Small intestine (tissue), 7 donors: ENCODE results near the gene OR2H1. TPM values are rescaled to one million over a fixed set of nuclear protein-coding genes. Genes with fewer than 3 reads are reported as not detected.
A peak's percentile ranks its signal among the peaks of the same experiment; 100 is the strongest.
"Not testable (repeated sequence)": the region's sequence is repeated elsewhere in the genome, so short reads cannot be mapped to it uniquely, and the experiment has no call there.

ENCODE experiments used
- DNase-seq, 2 donors: peaks; one replicate each; pipeline versions ENCODE4 v3.0.0 to v3.0.0-alpha.2; 2013
- FAIRE-seq: peaks from 2 replicates; lab custom pipeline; 2012; peaks lifted over from hg19 to GRCh38; lab: Jason Lieb, UNC
- H3K27ac ChIP-seq, 3 donors: one replicate each; pipeline ENCODE4 v1.5.1; 2013; ENCODE audit warnings: low read length in 2 of 3, mild to moderate bottlenecking in 2 of 3, control low read depth in 1 of 3, inconsistent platforms in 1 of 3, low read depth in 1 of 3, moderate library complexity in 1 of 3
- H3K27me3 ChIP-seq, 3 donors: one replicate each; pipeline ENCODE4 v1.6.1; 2013; ENCODE audit warnings: low read length in 3 of 3, inconsistent platforms in 1 of 3; ENCODE audit not compliant: control insufficient read depth in 3 of 3, insufficient read depth in 3 of 3
- H3K36me3 ChIP-seq, 3 donors: one replicate each; pipeline ENCODE4 v1.6.1; 2013; ENCODE audit warnings: low read length in 3 of 3, inconsistent platforms in 1 of 3, low read depth in 1 of 3, mild to moderate bottlenecking in 1 of 3, moderate library complexity in 1 of 3; ENCODE audit not compliant: control insufficient read depth in 3 of 3, insufficient read depth in 2 of 3
- H3K4me1 ChIP-seq, 3 donors: one replicate each; pipeline ENCODE4 v1.6.1; 2013; ENCODE audit warnings: low read length in 2 of 3, inconsistent platforms in 1 of 3, low read depth in 1 of 3, mild to moderate bottlenecking in 1 of 3, moderate library complexity in 1 of 3; ENCODE audit not compliant: control insufficient read depth in 3 of 3, insufficient read depth in 2 of 3
- H3K4me3 ChIP-seq, 3 donors: one replicate each; pipeline ENCODE4 v1.5.1; 2013; ENCODE audit warnings: low read length in 3 of 3, control low read depth in 1 of 3, inconsistent platforms in 1 of 3, low read depth in 1 of 3, mild to moderate bottlenecking in 1 of 3, moderate library complexity in 1 of 3
- H3K9me3 ChIP-seq, 2 donors: one replicate each; pipeline ENCODE4 v1.6.1; 2013; ENCODE audit warnings: low read depth in 1 of 2, low read length in 1 of 2; ENCODE audit not compliant: control insufficient read depth in 2 of 2, insufficient read depth in 1 of 2
- WGBS, 3 donors: extraction: QIAGEN DNeasy Blood & Tissue Kit; methylation state at CpG; one replicate each; pipeline ENCODE4 v1.1.7; 2013; 5-methylcytosine and 5-hydroxymethylcytosine counted together
- polyA plus RNA-seq, 4 donors: library from polyadenylated mRNA; stranded (reverse) in 3 of 4; unstranded in 1 of 4; fragments of 200-250 nt in 3 of 4; fragments of 120-200 nt in 1 of 4; gene quantifications; one replicate each; pipeline versions ENCODE4 v1.2.1 to v1.2.3, GENCODE V29; 2013
- donor health status: healthy with polysubstance abuse.
- donor health status: control.
- donor health status: control.
- donor health status: Bipolar disorder and iron deficiency.
- donor health status: healthy.

Gene OR2H1
- polyA plus RNA-seq, 4 donors, result not detected

- Histone ChIP-seq H3K36me3 (no peaks in the 10 kb centered on the region), H3K4me1 (no peaks in the 10 kb centered on the region), H3K27me3 (peaks cover 0 to 6% (median 0%) of the 10 kb centered on the region in 3 donors), H3K27ac (no peak overlapping the region), H3K9me3 (no peaks in the 10 kb centered on the region), H3K4me3 (no peak overlapping the region)
- FAIRE-seq (no peak), DNase-seq (no peak)
- WGBS, 3 donors, result 80 to 83% (median 81%) methylated on average over 1 of the region's 1 CpG
These were observed 14.2 kb upstream of the OR2H1 start for GRCh38 chr6:29442719-29443118.

DNA sequence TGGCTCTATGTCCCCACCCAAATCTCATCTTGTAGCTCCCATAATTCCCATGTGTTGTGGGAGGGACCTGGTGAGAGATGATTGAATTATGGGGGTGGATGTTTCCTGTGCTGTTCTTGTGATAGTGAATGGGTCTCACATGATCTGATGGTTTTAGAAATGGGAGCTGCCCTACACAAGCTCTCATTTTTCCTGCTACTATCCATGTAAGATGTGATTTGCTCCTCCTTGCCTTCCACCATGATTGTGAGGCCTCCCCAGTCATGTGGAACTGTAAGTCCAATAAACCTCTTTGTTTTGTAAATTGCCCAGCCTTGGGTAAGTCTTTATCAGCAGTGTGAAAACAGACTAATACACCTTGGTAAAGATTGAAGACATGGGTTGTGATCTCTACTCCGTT, 12.9 kb upstream of the OR2H1 start:
- DNase-seq, H3K4me3 ChIP-seq, H3K27ac ChIP-seq, FAIRE-seq, H3K9me3 ChIP-seq, H3K27me3 ChIP-seq, H3K36me3 ChIP-seq, H3K4me1 ChIP-seq: not testable (repeated sequence)
- WGBS, 3 donors, result 43 to 70% (median 66%) methylated on average over 1 of the region's 1 CpG

- Histone ChIP-seq H3K9me3 (no peaks in the 10 kb centered on the region), H3K4me3 (no peak overlapping the region), H3K36me3 (no peaks in the 10 kb centered on the region), H3K27ac (no peak overlapping the region), H3K27me3 (peaks cover 0 to 4% (median 0%) of the 10 kb centered on the region in 3 donors), H3K4me1 (no peaks in the 10 kb centered on the region)
- no peak for FAIRE-seq
- 80 to 100% (median 88%) methylated on average over 1 of the region's 1 CpG for WGBS, 3 donors
- no peak for DNase-seq
These were observed 9.3 kb upstream of the OR2H1 start for GRCh38 chr6:29447670-29448069.

DNA sequence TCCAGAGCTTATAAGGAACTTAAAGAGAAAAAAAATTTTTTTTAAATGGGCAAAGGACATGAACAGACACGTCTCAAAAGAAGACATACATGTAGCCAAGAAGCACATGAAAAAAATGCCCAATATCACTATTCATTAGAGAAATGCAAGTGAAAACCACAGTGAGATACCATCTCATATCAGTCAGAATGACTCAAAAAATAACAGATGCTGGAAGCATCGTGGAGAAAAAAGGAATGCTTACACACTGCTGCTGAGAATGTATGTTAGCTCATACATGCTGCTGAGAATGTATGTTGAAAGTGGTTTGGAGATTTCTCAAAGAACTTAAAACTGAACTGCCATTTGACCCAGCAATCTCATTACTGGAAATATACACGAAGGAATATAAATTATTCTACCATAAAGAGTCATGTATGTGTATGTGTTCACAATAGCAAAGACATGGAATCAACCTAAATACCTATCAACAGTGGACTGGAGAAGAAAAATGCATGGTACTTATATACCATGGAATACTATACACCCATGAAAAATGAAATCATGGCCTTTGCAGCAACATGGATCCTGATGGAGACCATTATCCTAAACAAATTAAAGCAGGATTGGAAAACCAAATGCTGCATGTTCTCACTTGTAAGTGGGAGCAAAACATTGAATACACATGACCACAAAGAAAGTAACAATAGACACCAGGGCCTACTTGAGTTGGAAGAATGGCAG, 5.3 kb upstream of the OR2H1 start:
- WGBS, 3 donors, result 64 to 70% (median 69%) methylated on average over 3 of the region's 3 CpGs

DNA sequence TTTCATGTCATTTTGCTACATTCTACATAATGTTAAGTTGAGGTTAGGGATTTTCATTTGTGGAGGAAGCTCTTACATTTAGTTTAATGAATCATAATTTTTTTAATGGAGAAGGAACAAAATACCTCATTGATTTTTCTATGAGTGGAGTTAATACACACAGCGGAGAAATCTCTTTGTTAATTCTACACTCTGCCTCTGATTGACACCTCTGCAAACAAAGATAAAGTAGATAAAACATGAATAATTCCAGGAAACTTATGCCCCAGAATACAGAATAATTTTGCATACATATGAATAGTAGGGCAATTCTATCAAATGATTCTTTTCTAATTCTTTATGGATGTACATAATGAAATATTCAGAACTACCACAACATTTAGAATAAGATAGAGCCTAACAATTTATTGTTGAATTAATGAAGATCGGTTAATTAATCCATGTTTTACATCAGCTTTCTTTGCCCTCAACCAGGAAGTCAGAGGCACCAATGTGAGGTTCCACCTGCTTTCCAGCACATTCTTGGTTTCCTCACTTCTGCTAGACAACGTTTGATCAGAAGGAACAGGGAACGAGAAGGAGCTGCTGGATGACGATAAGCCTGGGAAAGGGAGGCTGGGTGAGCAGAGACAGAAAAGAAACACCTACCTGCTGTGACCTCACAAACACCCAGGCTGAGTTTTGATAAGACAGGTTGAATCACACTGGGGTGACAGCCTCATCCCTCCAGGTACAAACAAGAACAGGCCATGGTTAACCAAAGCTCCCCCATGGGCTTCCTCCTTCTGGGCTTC, 4.3 kb downstream of the OR2H1 start:
- 64 to 76% (median 64%) methylated on average over 5 of the region's 5 CpGs for WGBS, 3 donors
- FAIRE-seq, result peak; percentile 33
- no peak overlapping the region for H3K4me3 ChIP-seq
- H3K36me3 ChIP-seq, result no peaks in the 10 kb centered on the region
- H3K9me3 ChIP-seq, result no peaks in the 10 kb centered on the region
- H3K4me1 ChIP-seq, result no peaks in the 10 kb centered on the region
- H3K27me3 ChIP-seq, result no peaks in the 10 kb centered on the region
- no peak overlapping the region for H3K27ac ChIP-seq
- no peak for DNase-seq

More for the DNA sequence above, 5.3 kb upstream of the OR2H1 start:
- DNase-seq, result no peak
- no peaks in the 10 kb centered on the region for H3K4me1 ChIP-seq
- no peaks in the 10 kb centered on the region for H3K36me3 ChIP-seq
- no peak overlapping the region for H3K27ac ChIP-seq
- FAIRE-seq, result no peak
- H3K4me3 ChIP-seq, result no peak overlapping the region
- no peaks in the 10 kb centered on the region for H3K27me3 ChIP-seq
- no peaks in the 10 kb centered on the region for H3K9me3 ChIP-seq

GRCh38 chr6:29462022-29462421, 5.1 kb downstream of the OR2H1 start:
- Histone ChIP-seq H3K4me1 (no peaks in the 10 kb centered on the region), H3K27ac (no peak overlapping the region), H3K27me3 (peaks cover 0 to 2% (median 0%) of the 10 kb centered on the region in 3 donors), H3K36me3 (no peaks in the 10 kb centered on the region), H3K4me3 (no peak overlapping the region), H3K9me3 (no peaks in the 10 kb centered on the region)
- DNase-seq, result no peak
- WGBS, 3 donors, result 70 to 81% (median 73%) methylated on average over 6 of the region's 6 CpGs
- no peak for FAIRE-seq

- FAIRE-seq (no peak), DNase-seq (no peak)
- Histone ChIP-seq H3K27ac (no peak overlapping the region), H3K4me3 (no peak overlapping the region), H3K4me1 (no peaks in the 10 kb centered on the region), H3K9me3 (no peaks in the 10 kb centered on the region), H3K36me3 (no peaks in the 10 kb centered on the region), H3K27me3 (peaks cover 0 to 2% (median 0%) of the 10 kb centered on the region in 3 donors)
- 62 to 70% (median 64%) methylated on average over 2 of the region's 2 CpGs for WGBS, 3 donors
These were observed 8.3 kb downstream of the OR2H1 start for GRCh38 chr6:29465279-29465678.

DNA sequence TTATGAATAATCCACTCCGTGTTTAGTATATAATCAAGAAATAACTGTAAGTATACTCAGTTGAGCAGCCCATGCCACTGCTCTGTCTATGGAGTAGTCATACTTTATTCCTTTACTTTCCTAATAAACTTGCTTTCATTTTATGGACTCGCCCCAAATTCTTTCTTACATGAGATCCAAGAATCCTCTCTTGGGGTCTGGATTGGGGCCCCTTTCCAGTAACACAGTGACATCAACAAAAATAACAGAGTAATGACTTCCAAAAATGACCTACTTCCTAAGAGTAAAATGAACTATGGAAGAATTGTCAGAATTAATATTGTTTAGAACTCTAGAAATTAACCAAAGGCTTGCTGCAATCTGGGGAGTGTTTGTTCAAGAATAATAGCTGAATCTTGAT, 8.8 kb downstream of the OR2H1 start:
- no peaks in the 10 kb centered on the region for H3K9me3 ChIP-seq
- no peak for FAIRE-seq

More for the DNA sequence above, 8.8 kb downstream of the OR2H1 start:
- no peak overlapping the region for H3K27ac ChIP-seq
- H3K4me3 ChIP-seq, result no peak overlapping the region
- WGBS, 3 donors, result 81 to 90% (median 82%) methylated on average over 2 of the region's 2 CpGs
- no peak for DNase-seq
- peaks cover 0 to 2% (median 0%) of the 10 kb centered on the region in 3 donors for H3K27me3 ChIP-seq
- H3K4me1 ChIP-seq, result no peaks in the 10 kb centered on the region
- H3K36me3 ChIP-seq, result no peaks in the 10 kb centered on the region
